ENCODE measurements around the gene NR5A1. TPM values are rescaled to one million over a fixed set of nuclear protein-coding genes. Genes with fewer than 3 reads are reported as not detected.

The NR5A1 gene
- total RNA-seq, 1 experiment from 2014 or later = not detected

- no peak for DNase-seq (ENCODE audit: extremely low read depth, low read depth)
Observed at GRCh38 chr9:124514874-124515273, 7.7 kb upstream of the NR5A1 start.

GRCh38 chr9:124514125-124514524 lies 6.9 kb upstream of the NR5A1 start:
- DNase-seq (ENCODE audit: extremely low read depth, low read depth) = no peak

- no peak for DNase-seq (ENCODE audit: extremely low read depth, low read depth)
Observed at GRCh38 chr9:124513376-124513994, 6.3 kb upstream of the NR5A1 start.

- DNase-seq (ENCODE audit: extremely low read depth, low read depth) = no peak
Observed at GRCh38 chr9:124512806-124513204, 5.6 kb upstream of the NR5A1 start.

- DNase-seq (ENCODE audit: extremely low read depth, low read depth) = no peak
Observed at GRCh38 chr9:124511891-124512805, 4.9 kb upstream of the NR5A1 start.

- DNase-seq (ENCODE audit: extremely low read depth, low read depth) = no peak
Observed at GRCh38 chr9:124511426-124511840, 4.2 kb upstream of the NR5A1 start.

- DNase-seq (ENCODE audit: extremely low read depth, low read depth) = no peak
Observed at GRCh38 chr9:124510650-124511425, 3.6 kb upstream of the NR5A1 start.

- no peak for DNase-seq (ENCODE audit: extremely low read depth, low read depth)
Observed at GRCh38 chr9:124507880-124508423, 753 bp upstream of the NR5A1 start.

GRCh38 chr9:124506433-124506832 lies 766 bp downstream of the NR5A1 start:
- no peak for DNase-seq (ENCODE audit: extremely low read depth, low read depth)

GRCh38 chr9:124505901-124506346 lies 1.3 kb downstream of the NR5A1 start:
- no peak for DNase-seq (ENCODE audit: extremely low read depth, low read depth)

GRCh38 chr9:124505006-124505900 lies 1.9 kb downstream of the NR5A1 start:
- DNase-seq (ENCODE audit: extremely low read depth, low read depth) = no peak

- no peak for DNase-seq (ENCODE audit: extremely low read depth, low read depth)
Observed at GRCh38 chr9:124504530-124505005, 2.6 kb downstream of the NR5A1 start.

GRCh38 chr9:124503713-124504529 lies 3.3 kb downstream of the NR5A1 start:
- no peak for DNase-seq (ENCODE audit: extremely low read depth, low read depth)

- DNase-seq (ENCODE audit: extremely low read depth, low read depth) = no peak
Observed at GRCh38 chr9:124502711-124503702, 4.2 kb downstream of the NR5A1 start.

GRCh38 chr9:124501771-124502320 lies 5.4 kb downstream of the NR5A1 start:
- DNase-seq (ENCODE audit: extremely low read depth, low read depth) = no peak

- DNase-seq (ENCODE audit: extremely low read depth, low read depth) = no peak
Observed at GRCh38 chr9:124500796-124501611, 6.2 kb downstream of the NR5A1 start.
